Measurements from ENCODE around the gene VPS36.

The VPS36 gene

GRCh38 chr13:52450793-52451116 lies 321 bp upstream of the VPS36 start:
- no peak for DNase-seq (ENCODE audit: low read depth)
- H3K4me3 ChIP-seq (ENCODE audit: low read depth, low read length) = peak overlapping the region; percentile 21
- TF ChIP-seq CTCF (IDR thresholded peaks at IDR 0.05; ENCODE audit: low read depth, low read length, missing control alignments) = no peak
- in situ Hi-C loops (cut with HindIII; ENCODE audit: low sequenced_read_pairs) = no loop called here

DNA sequence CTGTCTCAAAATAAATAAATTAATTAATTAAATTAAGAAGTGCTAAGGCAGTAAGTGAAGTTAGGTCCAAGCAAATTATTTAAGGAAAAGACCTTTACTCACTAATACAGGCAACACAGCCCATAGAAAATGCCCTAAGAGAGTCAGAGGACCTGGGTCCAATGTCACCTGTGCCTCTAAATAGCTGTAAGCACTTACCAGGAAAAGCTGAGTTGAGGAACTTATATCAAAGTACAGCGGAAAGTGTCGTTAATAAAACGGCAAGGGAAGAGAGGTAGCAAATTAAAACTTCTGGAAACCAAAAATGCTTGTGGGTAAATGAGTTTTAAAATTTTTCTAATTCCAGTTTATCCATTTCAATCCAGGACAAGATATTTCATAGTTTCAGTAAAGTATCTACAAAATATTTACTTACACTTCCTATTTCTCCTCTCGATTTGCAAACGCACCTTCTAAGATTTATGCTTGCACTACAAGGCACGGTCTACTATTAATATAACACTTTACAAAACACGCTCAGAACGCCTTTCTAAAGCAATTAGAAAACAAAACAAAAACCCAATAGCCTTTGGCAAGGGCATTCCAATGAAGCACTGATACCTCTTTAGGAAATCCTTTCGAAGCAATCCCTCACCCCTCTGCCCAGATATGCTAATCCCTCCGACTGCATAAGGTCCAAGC lies 963 bp downstream of the VPS36 start:
- TF ChIP-seq CTCF (IDR thresholded peaks at IDR 0.05; ENCODE audit: low read depth, low read length, missing control alignments) = no peak
- no peak for DNase-seq (ENCODE audit: low read depth)
- in situ Hi-C loops (cut with HindIII; ENCODE audit: low sequenced_read_pairs) = no loop called here
- H3K4me3 ChIP-seq (ENCODE audit: low read depth, low read length) = peak overlapping the region; percentile 69

DNA sequence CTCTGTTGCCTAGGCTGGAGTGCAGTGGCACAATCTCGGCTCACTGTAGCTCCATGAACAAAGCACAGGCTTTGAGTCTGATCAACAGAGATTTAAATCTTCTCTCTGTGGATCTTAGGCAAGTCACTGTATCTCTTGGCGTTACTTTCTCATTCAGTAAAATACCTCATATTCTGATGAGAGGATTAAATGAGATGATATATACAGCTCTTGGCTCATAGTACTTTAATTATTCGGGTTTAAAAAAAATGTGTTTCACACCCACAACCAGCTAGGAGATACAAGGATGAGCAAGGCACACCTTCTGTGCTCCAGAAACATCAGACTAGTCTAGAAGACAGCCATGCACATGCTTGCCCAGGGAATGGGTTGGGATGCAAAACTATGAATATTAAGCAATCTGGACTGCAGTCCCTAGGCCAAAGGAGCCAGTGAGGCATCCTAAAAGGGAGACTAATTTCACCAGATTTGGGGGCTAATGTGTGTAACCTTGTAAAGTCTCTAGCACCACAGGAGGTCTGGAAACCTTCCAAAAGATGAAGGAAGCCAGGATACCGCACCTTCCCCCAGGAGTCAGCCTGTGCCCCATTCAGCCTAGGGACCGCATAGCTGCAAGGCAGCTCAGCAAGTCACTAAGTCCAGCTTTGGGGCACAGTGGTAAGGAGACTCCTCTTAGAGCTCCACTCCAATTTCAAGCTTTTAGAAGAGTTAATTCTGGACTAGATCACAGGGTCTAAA lies 2.5 kb downstream of the VPS36 start:
- in situ Hi-C loops (cut with HindIII; ENCODE audit: low sequenced_read_pairs) = no loop called here
- H3K4me3 ChIP-seq (ENCODE audit: low read depth, low read length) = no peak overlapping the region
- no peak for DNase-seq (ENCODE audit: low read depth)
- TF ChIP-seq CTCF (IDR thresholded peaks at IDR 0.05; ENCODE audit: low read depth, low read length, missing control alignments) = no peak

- in situ Hi-C loops (cut with HindIII; ENCODE audit: low sequenced_read_pairs) = no loop called here
- no peak for TF ChIP-seq CTCF (IDR thresholded peaks at IDR 0.05; ENCODE audit: low read depth, low read length, missing control alignments)
- no peak overlapping the region for H3K4me3 ChIP-seq (ENCODE audit: low read depth, low read length)
- no peak for DNase-seq (ENCODE audit: low read depth)
Observed at GRCh38 chr13:52447354-52447753, 3.1 kb downstream of the VPS36 start.

GRCh38 chr13:52446265-52446664 lies 4.2 kb downstream of the VPS36 start:
- DNase-seq (ENCODE audit: low read depth) = no peak
- in situ Hi-C loops (cut with HindIII; ENCODE audit: low sequenced_read_pairs) = no loop called here
- no peak for TF ChIP-seq CTCF (IDR thresholded peaks at IDR 0.05; ENCODE audit: low read depth, low read length, missing control alignments)
- no peak overlapping the region for H3K4me3 ChIP-seq (ENCODE audit: low read depth, low read length)

DNA sequence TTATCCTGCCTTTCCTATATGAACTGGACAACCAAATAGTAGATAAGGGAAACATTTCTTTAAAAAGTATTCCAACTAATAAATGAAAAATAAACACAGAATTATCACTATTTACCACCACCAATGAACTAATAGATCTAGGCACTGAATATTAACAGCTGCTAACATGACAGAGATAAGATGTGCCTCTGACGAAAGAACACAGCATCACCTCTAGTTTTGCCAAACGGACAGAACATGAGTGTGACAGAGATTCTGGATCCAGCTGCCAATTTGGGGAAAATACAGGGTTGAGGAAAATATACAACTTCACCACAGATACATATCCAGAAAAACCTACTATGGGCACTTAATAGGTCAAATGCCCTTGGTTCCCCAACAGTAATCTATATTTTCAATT lies 18.0 kb downstream of the VPS36 start:
- in situ Hi-C loops (cut with HindIII; ENCODE audit: low sequenced_read_pairs) = no loop called here
- no peak for DNase-seq (ENCODE audit: low read depth)
- no peak for TF ChIP-seq CTCF (IDR thresholded peaks at IDR 0.05; ENCODE audit: low read depth, low read length, missing control alignments)
- no peak overlapping the region for H3K4me3 ChIP-seq (ENCODE audit: low read depth, low read length)

Data from astrocyte of the cerebellum (primary cell).